GM19324 (cell line): ENCODE data around the gene R3HDM4.
"Not testable (repeated sequence)": the region's sequence is repeated elsewhere in the genome, so short reads cannot be mapped to it uniquely, and the experiment has no call there.

Source experiments
- ATAC-seq: cut with Tn5 transposase; IDR thresholded peaks from one replicate; pipeline ENCODE4 v1.9.1; 2021; ENCODE audit warnings: mild to moderate bottlenecking, moderate library complexity; ENCODE audit not compliant: unreplicated experiment, low FRiP score

Gene R3HDM4

GRCh38 chr19:862581-863314 is 50.3 kb downstream of the R3HDM4 start:
- ATAC-seq, result no peak

- ATAC-seq, result no peak
These were observed 51.1 kb downstream of the R3HDM4 start for GRCh38 chr19:861756-862580.

GRCh38 chr19:861141-861755 is 51.8 kb downstream of the R3HDM4 start:
- no peak for ATAC-seq

GRCh38 chr19:858868-859843 is 53.9 kb downstream of the R3HDM4 start, which contains the start of gene CFD:
CFD (plus strand) TSS chr19:859664; CDS start chr19:859690, 26 bp downstream.
- ATAC-seq, result no peak

- ATAC-seq, result no peak
These were observed 54.7 kb downstream of the R3HDM4 start for GRCh38 chr19:858284-858683.

- ATAC-seq, result no peak
These were observed 57.4 kb downstream of the R3HDM4 start for GRCh38 chr19:855566-856120.

- ATAC-seq, result no peak
These were observed 57.9 kb downstream of the R3HDM4 start for GRCh38 chr19:855142-855541.

GRCh38 chr19:854549-854948 is 58.5 kb downstream of the R3HDM4 start:
- ATAC-seq, result no peak

GRCh38 chr19:853614-854220 is 59.3 kb downstream of the R3HDM4 start:
- ATAC-seq, result not testable (repeated sequence)

- no peak for ATAC-seq
These were observed 59.9 kb downstream of the R3HDM4 start for GRCh38 chr19:853014-853585.

GRCh38 chr19:852136-853013 is 60.6 kb downstream of the R3HDM4 start, which contains the start of gene ELANE:
ELANE (plus strand) TSS chr19:852303; CDS start chr19:852329, 26 bp downstream.
- ATAC-seq, result no peak

- no peak for ATAC-seq
These were observed 62.1 kb downstream of the R3HDM4 start for GRCh38 chr19:850979-851335.

- ATAC-seq, result no peak
These were observed 62.6 kb downstream of the R3HDM4 start for GRCh38 chr19:850221-850978.

- ATAC-seq, result not testable (repeated sequence)
These were observed 63.8 kb downstream of the R3HDM4 start for GRCh38 chr19:849195-849594.

GRCh38 chr19:848386-848921 is 64.6 kb downstream of the R3HDM4 start:
- ATAC-seq, result no peak
